ENCODE results near the gene ADH7.
A peak's percentile ranks its signal among the peaks of the same experiment; 100 is the strongest.

The ADH7 gene

DNA sequence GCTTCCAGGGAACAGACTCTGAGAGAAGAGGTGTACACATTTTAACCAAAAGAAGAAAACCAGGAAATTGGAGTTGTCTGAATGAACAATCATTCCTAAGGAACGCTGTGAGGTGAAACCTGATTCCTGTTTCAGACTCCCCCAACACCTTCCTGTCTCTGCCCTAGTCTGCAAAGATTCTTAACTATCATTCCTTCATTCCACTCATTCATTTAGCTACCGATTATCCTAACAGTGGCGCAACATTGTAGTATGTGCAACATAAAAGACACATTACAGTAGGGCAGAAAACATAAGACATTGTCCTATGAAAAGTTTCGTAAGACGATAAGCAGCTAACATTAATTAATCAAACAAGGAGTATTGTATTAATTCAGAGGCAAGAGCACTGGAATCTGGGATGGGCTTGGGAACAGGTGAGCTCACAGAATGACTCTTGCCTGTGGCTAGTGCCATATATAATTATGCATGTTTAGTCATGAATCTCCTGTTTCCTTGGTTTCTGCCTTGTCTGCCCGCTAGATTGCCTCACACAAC, 23.8 kb upstream of the ADH7 start:
- Histone ChIP-seq H3K79me1 (ENCODE audit: low read length) (no peaks in the 10 kb centered on the region), H2AK5ac (ENCODE audit: low read length) (no peak overlapping the region)

DNA sequence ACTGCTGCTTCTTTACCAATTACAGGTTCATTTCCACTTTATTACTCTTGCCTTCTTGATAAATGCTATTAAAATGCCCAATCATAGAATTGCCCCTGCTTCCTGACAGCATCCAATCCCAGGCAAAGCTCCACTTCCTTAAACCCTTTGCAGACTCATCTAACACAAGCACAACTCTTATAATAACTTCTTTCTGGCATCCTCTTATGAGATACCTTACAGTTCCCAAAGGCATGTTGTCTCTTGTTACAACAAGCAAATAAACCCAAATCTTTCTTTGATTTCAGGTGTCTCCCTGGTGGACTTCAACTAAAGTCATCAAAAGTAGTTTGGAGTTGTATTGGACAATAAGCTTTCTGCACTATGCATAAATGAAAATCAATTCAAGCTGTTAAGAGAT, 22.5 kb upstream of the ADH7 start:
- H4K8ac ChIP-seq (ENCODE audit: low read depth, low read length), result no peak overlapping the region
- no peak overlapping the region for H2BK15ac ChIP-seq (replicated peaks; ENCODE audit: low read depth)
- H3K27ac ChIP-seq (ENCODE audit: low read depth, low read length), result no peak overlapping the region
- H3K4me2 ChIP-seq (ENCODE audit: low read length), result no peak overlapping the region
- no peak overlapping the region for H3K23ac ChIP-seq (ENCODE audit: low read length)
- no peak overlapping the region for H2AK5ac ChIP-seq (ENCODE audit: low read length)
- no peaks in the 10 kb centered on the region for H3K79me2 ChIP-seq (ENCODE audit: control insufficient read depth, insufficient read depth, low read length)
- no peak overlapping the region for H2BK120ac ChIP-seq (ENCODE audit: low read depth, low read length)
- H3K27me3 ChIP-seq (ENCODE audit: insufficient read depth, low read length, poor library complexity), result no peaks in the 10 kb centered on the region
- no peaks in the 10 kb centered on the region for H3K79me1 ChIP-seq (ENCODE audit: low read length)
- H3K4me3 ChIP-seq (ENCODE audit: low read length), result no peak overlapping the region
- no peak overlapping the region for H3K4ac ChIP-seq (ENCODE audit: low read depth, low read length)
- no peak overlapping the region for H3K56ac ChIP-seq (ENCODE audit: low read length)
- DNase-seq, result no peak
- H4K5ac ChIP-seq (ENCODE audit: low read length), result no peak overlapping the region
- no peaks in the 10 kb centered on the region for H3K4me1 ChIP-seq (ENCODE audit: control insufficient read depth, low read depth, low read length)
- no peak overlapping the region for H3K18ac ChIP-seq (ENCODE audit: low read length)
- H3K9ac ChIP-seq (ENCODE audit: low read length), result no peak overlapping the region
- no peak overlapping the region for H2BK5ac ChIP-seq (ENCODE audit: low read length)
- no peaks in the 10 kb centered on the region for H3K36me3 ChIP-seq (ENCODE audit: control insufficient read depth, insufficient read depth, low read length)

More for the DNA sequence above, 23.8 kb upstream of the ADH7 start:
- H3K4me2 ChIP-seq (ENCODE audit: low read length), result no peak overlapping the region
- H3K27ac ChIP-seq (ENCODE audit: low read depth, low read length), result no peak overlapping the region
- H3K56ac ChIP-seq (ENCODE audit: low read length), result no peak overlapping the region
- no peak overlapping the region for H3K18ac ChIP-seq (ENCODE audit: low read length)
- no peak overlapping the region for H2BK15ac ChIP-seq (replicated peaks; ENCODE audit: low read depth)
- no peak overlapping the region for H4K8ac ChIP-seq (ENCODE audit: low read depth, low read length)
- H2BK5ac ChIP-seq (ENCODE audit: low read length), result no peak overlapping the region
- no peak overlapping the region for H3K4ac ChIP-seq (ENCODE audit: low read depth, low read length)
- peak; percentile 39 for DNase-seq
- no peak overlapping the region for H3K23ac ChIP-seq (ENCODE audit: low read length)
- H2BK120ac ChIP-seq (ENCODE audit: low read depth, low read length), result no peak overlapping the region
- no CpG with 5 or more reads among the region's 6 CpGs for WGBS (ENCODE audit: extremely low coverage, insufficient coverage, low lambda C conversion rate)
- no peak overlapping the region for H4K5ac ChIP-seq (ENCODE audit: low read length)
- H3K36me3 ChIP-seq (ENCODE audit: control insufficient read depth, insufficient read depth, low read length), result no peaks in the 10 kb centered on the region
- no peak overlapping the region for H3K9ac ChIP-seq (ENCODE audit: low read length)
- H3K4me3 ChIP-seq (ENCODE audit: low read length), result no peak overlapping the region
- no peaks in the 10 kb centered on the region for H3K4me1 ChIP-seq (ENCODE audit: control insufficient read depth, low read depth, low read length)
- no peaks in the 10 kb centered on the region for H3K79me2 ChIP-seq (ENCODE audit: control insufficient read depth, insufficient read depth, low read length)
- no peaks in the 10 kb centered on the region for H3K27me3 ChIP-seq (ENCODE audit: insufficient read depth, low read length, poor library complexity)

- Histone ChIP-seq H3K23ac (ENCODE audit: low read length) (no peak overlapping the region), H3K27ac (ENCODE audit: low read depth, low read length) (no peak overlapping the region), H4K8ac (ENCODE audit: low read depth, low read length) (no peak overlapping the region), H3K36me3 (ENCODE audit: control insufficient read depth, insufficient read depth, low read length) (no peaks in the 10 kb centered on the region), H3K9ac (ENCODE audit: low read length) (no peak overlapping the region), H2BK120ac (ENCODE audit: low read depth, low read length) (no peak overlapping the region), H3K4me1 (ENCODE audit: control insufficient read depth, low read depth, low read length) (no peaks in the 10 kb centered on the region), H3K4me2 (ENCODE audit: low read length) (no peak overlapping the region), H2AK5ac (ENCODE audit: low read length) (no peak overlapping the region), H2BK15ac (replicated peaks; ENCODE audit: low read depth) (no peak overlapping the region), H3K4ac (ENCODE audit: low read depth, low read length) (no peak overlapping the region), H3K4me3 (ENCODE audit: low read length) (no peak overlapping the region), H3K18ac (ENCODE audit: low read length) (no peak overlapping the region), H4K5ac (ENCODE audit: low read length) (no peak overlapping the region), H3K27me3 (ENCODE audit: insufficient read depth, low read length, poor library complexity) (no peaks in the 10 kb centered on the region), H3K79me1 (ENCODE audit: low read length) (no peaks in the 10 kb centered on the region), H3K79me2 (ENCODE audit: control insufficient read depth, insufficient read depth, low read length) (no peaks in the 10 kb centered on the region), H3K56ac (ENCODE audit: low read length) (no peak overlapping the region), H2BK5ac (ENCODE audit: low read length) (no peak overlapping the region)
- DNase-seq, result peak; percentile 11
- WGBS (ENCODE audit: extremely low coverage, insufficient coverage, low lambda C conversion rate), result no CpG with 5 or more reads among the region's 4 CpGs
Measured at GRCh38 chr4:99457270-99457669, 22.1 kb upstream of the ADH7 start.

DNA sequence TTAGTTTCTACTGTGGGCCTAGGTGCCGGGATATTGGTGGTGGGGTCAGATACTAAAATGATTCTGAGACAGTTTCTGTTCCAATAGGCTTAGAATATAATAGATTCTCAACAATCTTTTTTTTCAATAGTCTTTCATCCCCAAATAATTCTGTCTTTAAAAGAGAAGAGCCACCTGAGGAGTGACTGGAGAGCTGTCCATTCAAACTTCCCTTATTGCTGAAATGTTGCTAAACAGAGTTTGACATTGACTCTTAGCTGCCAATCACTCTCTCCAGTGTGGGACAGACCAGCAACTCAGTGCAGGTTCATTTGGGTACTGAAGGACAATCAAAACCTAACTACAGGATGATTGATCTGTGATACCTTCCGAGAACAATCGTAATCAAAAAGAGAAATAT, 12.4 kb upstream of the ADH7 start:
- no CpG with 5 or more reads among the region's 3 CpGs for WGBS (ENCODE audit: extremely low coverage, insufficient coverage, low lambda C conversion rate)
- no peak overlapping the region for H3K4me3 ChIP-seq (ENCODE audit: low read length)
- no peak overlapping the region for H4K5ac ChIP-seq (ENCODE audit: low read length)
- no peak overlapping the region for H3K23ac ChIP-seq (ENCODE audit: low read length)
- H3K4me1 ChIP-seq (ENCODE audit: control insufficient read depth, low read depth, low read length), result no peaks in the 10 kb centered on the region
- H3K36me3 ChIP-seq (ENCODE audit: control insufficient read depth, insufficient read depth, low read length), result no peaks in the 10 kb centered on the region
- H3K18ac ChIP-seq (ENCODE audit: low read length), result no peak overlapping the region
- no peak overlapping the region for H4K8ac ChIP-seq (ENCODE audit: low read depth, low read length)
- H3K56ac ChIP-seq (ENCODE audit: low read length), result peak overlapping the region; percentile 15
- H3K9ac ChIP-seq (ENCODE audit: low read length), result no peak overlapping the region
- no peak overlapping the region for H2BK120ac ChIP-seq (ENCODE audit: low read depth, low read length)
- no peaks in the 10 kb centered on the region for H3K79me2 ChIP-seq (ENCODE audit: control insufficient read depth, insufficient read depth, low read length)
- peak; percentile 3 for DNase-seq
- H3K27ac ChIP-seq (ENCODE audit: low read depth, low read length), result no peak overlapping the region
- no peak overlapping the region for H2BK15ac ChIP-seq (replicated peaks; ENCODE audit: low read depth)
- H3K4ac ChIP-seq (ENCODE audit: low read depth, low read length), result no peak overlapping the region
- H3K27me3 ChIP-seq (ENCODE audit: insufficient read depth, low read length, poor library complexity), result no peaks in the 10 kb centered on the region
- H2AK5ac ChIP-seq (ENCODE audit: low read length), result peak overlapping the region; percentile 95
- no peak overlapping the region for H2BK5ac ChIP-seq (ENCODE audit: low read length)
- no peak overlapping the region for H3K4me2 ChIP-seq (ENCODE audit: low read length)
- no peaks in the 10 kb centered on the region for H3K79me1 ChIP-seq (ENCODE audit: low read length)

DNA sequence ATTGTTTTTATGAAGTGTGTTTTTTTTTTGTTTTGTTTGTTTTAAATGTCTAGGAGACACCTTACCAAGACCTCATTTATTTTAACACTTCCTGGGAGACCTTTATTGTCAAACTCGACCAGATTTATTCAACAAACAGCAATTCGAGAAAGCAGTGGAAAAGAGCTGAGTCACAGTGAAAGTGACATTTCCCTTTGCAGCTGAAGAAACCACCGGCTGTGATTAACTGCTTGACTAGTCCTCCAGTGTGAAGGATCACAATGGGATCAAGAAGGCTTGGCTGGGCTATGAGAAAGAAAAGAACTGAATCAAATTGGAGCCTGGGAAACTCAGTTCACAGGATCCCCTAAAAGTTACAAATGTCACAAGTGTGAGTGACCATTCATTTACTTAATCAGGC, 11.9 kb upstream of the ADH7 start:
- WGBS (ENCODE audit: extremely low coverage, insufficient coverage, low lambda C conversion rate), result no CpG with 5 or more reads among the region's 3 CpGs
- no peak overlapping the region for H3K27ac ChIP-seq (ENCODE audit: low read depth, low read length)
- no peak overlapping the region for H4K8ac ChIP-seq (ENCODE audit: low read depth, low read length)
- H2BK120ac ChIP-seq (ENCODE audit: low read depth, low read length), result no peak overlapping the region
- H3K4ac ChIP-seq (ENCODE audit: low read depth, low read length), result no peak overlapping the region
- no peak overlapping the region for H3K4me3 ChIP-seq (ENCODE audit: low read length)
- no peak overlapping the region for H3K18ac ChIP-seq (ENCODE audit: low read length)
- no peaks in the 10 kb centered on the region for H3K4me1 ChIP-seq (ENCODE audit: control insufficient read depth, low read depth, low read length)
- no peaks in the 10 kb centered on the region for H3K36me3 ChIP-seq (ENCODE audit: control insufficient read depth, insufficient read depth, low read length)
- H2AK5ac ChIP-seq (ENCODE audit: low read length), result no peak overlapping the region
- no peak overlapping the region for H3K56ac ChIP-seq (ENCODE audit: low read length)
- no peaks in the 10 kb centered on the region for H3K27me3 ChIP-seq (ENCODE audit: insufficient read depth, low read length, poor library complexity)
- H3K9ac ChIP-seq (ENCODE audit: low read length), result no peak overlapping the region
- peak; percentile 88 for DNase-seq
- H2BK15ac ChIP-seq (replicated peaks; ENCODE audit: low read depth), result no peak overlapping the region
- no peaks in the 10 kb centered on the region for H3K79me2 ChIP-seq (ENCODE audit: control insufficient read depth, insufficient read depth, low read length)
- H4K5ac ChIP-seq (ENCODE audit: low read length), result no peak overlapping the region
- H2BK5ac ChIP-seq (ENCODE audit: low read length), result no peak overlapping the region
- no peaks in the 10 kb centered on the region for H3K79me1 ChIP-seq (ENCODE audit: low read length)
- no peak overlapping the region for H3K4me2 ChIP-seq (ENCODE audit: low read length)
- no peak overlapping the region for H3K23ac ChIP-seq (ENCODE audit: low read length)

- no peak overlapping the region for H3K27ac ChIP-seq (ENCODE audit: low read depth, low read length)
- H3K4ac ChIP-seq (ENCODE audit: low read depth, low read length), result no peak overlapping the region
- H3K56ac ChIP-seq (ENCODE audit: low read length), result no peak overlapping the region
- H3K4me3 ChIP-seq (ENCODE audit: low read length), result no peak overlapping the region
- no peaks in the 10 kb centered on the region for H3K79me2 ChIP-seq (ENCODE audit: control insufficient read depth, insufficient read depth, low read length)
- no peak overlapping the region for H2BK5ac ChIP-seq (ENCODE audit: low read length)
- H4K8ac ChIP-seq (ENCODE audit: low read depth, low read length), result no peak overlapping the region
- no peaks in the 10 kb centered on the region for H3K79me1 ChIP-seq (ENCODE audit: low read length)
- no peak overlapping the region for H3K4me2 ChIP-seq (ENCODE audit: low read length)
- H3K4me1 ChIP-seq (ENCODE audit: control insufficient read depth, low read depth, low read length), result no peaks in the 10 kb centered on the region
- no peaks in the 10 kb centered on the region for H3K27me3 ChIP-seq (ENCODE audit: insufficient read depth, low read length, poor library complexity)
- no peak overlapping the region for H2BK15ac ChIP-seq (replicated peaks; ENCODE audit: low read depth)
- WGBS (ENCODE audit: extremely low coverage, insufficient coverage, low lambda C conversion rate), result no CpG with 5 or more reads among the region's 4 CpGs
- H3K9ac ChIP-seq (ENCODE audit: low read length), result no peak overlapping the region
- H2AK5ac ChIP-seq (ENCODE audit: low read length), result no peak overlapping the region
- H3K18ac ChIP-seq (ENCODE audit: low read length), result no peak overlapping the region
- H4K5ac ChIP-seq (ENCODE audit: low read length), result no peak overlapping the region
- no peak overlapping the region for H3K23ac ChIP-seq (ENCODE audit: low read length)
- no peak overlapping the region for H2BK120ac ChIP-seq (ENCODE audit: low read depth, low read length)
- no peaks in the 10 kb centered on the region for H3K36me3 ChIP-seq (ENCODE audit: control insufficient read depth, insufficient read depth, low read length)
- DNase-seq, result no peak
Measured at GRCh38 chr4:99438405-99438780, 3.3 kb upstream of the ADH7 start.

Data from mesendoderm (in vitro differentiated cells).